ENCODE results near the gene JARID2. TPM values are rescaled to one million over a fixed set of nuclear protein-coding genes. Genes with fewer than 3 reads are reported as not detected.

Gene JARID2
- total and polyA plus RNA-seq, 9 of the 15 experiments (the other 6 are each of a cell fraction or from before 2014, with no cell fraction given): 5.0 to 29.0 (median 15.6) TPM

DNA sequence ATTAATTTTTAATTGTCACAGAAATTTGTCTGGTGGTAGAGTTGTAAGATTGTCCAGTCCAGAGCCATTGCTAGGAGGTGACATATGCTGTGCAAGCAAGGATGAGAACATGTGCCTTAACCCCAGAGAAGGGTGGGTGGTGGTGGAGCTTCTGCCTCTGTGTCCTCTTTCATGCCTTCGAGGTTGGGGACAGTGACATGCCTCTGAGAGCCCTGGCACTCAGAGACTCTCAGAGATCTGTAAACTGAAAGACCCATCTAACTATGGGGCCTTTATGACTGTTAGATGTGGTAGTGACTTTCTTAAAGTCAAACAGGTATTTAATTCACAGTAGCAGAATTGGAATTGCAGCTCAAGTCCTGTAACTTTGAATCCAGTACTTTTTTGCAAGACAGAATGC lies 132.4 kb downstream of the JARID2 start:
- BruUV-seq (replicated peaks): no TSS peak
- peaks cover 23% of the 10 kb centered on the region for H4K20me1 ChIP-seq (replicated peaks; ENCODE audit: control insufficient read depth, insufficient read depth, low read length)
- intact Hi-C loops (cut with micrococcal nuclease) (loop anchor here (5.0 kb wide), 1 partner anchor 36 kb away; no protein-coding TSS in a partner anchor), in situ Hi-C loops (cut with MboI) (no loop called here)
- peaks cover 0 to 22% of the 10 kb centered on the region in 2 experiments; a peak in 3 of 5 replicates for H3K4me1 ChIP-seq (replicated peaks in 1 of 2; ENCODE audit: control insufficient read depth in 2 of 2, insufficient read depth in 2 of 2, low read length in 2 of 2)
- WGBS (ENCODE audit: insufficient coverage, low coverage, missing lambda C conversion rate): 90% methylated on average over 1 of the region's 1 CpG
- H3K4me3 ChIP-seq: no peak overlapping the region
- no peak for DNase-seq (ENCODE audit: extremely low read depth in 1 of 4, low spot score in 3 of 4)
- H3K79me2 ChIP-seq (ENCODE audit: control insufficient read depth, insufficient read depth, low read length): peaks cover 93% of the 10 kb centered on the region
- no peak overlapping the region for H3K27ac ChIP-seq (ENCODE audit: extremely low read depth, low read depth, low read length)
- FAIRE-seq: no peak
- no peak for ATAC-seq
- POLR2A ChIA-PET: interaction anchor here (0.6 to 2.1 kb wide), 3 partner anchors 9 to 397 kb away, joined by 3 to 9 read pairs (median 5); no protein-coding TSS in a partner anchor
- TF ChIP-seq ATF6 (CRISPR knock-in tag; IDR thresholded peaks at IDR 0.05) (no peak), ZNF76 (CRISPR knock-in tag; IDR thresholded peaks at IDR 0.05; ENCODE audit: borderline replicate concordance) (no peak), RBM14 (IDR thresholded peaks at IDR 0.05; ENCODE audit: borderline replicate concordance, insufficient read depth, low read depth, low read length) (no peak), NEUROD1 (IDR thresholded peaks at IDR 0.05; ENCODE audit: borderline replicate concordance, low read depth, low read length, partially characterized antibody) (no peak), ZNF384 (IDR thresholded peaks at IDR 0.05; ENCODE audit: low read depth, low read length) (no peak), ZNF766 (CRISPR knock-in tag; conservative IDR thresholded peaks at IDR 0.05) (no peak), ZBTB7A (IDR thresholded peaks at IDR 0.05; ENCODE audit: borderline replicate concordance, control insufficient read depth, low read depth, low read length) (no peak), FOXA1 (IDR thresholded peaks at IDR 0.05; ENCODE audit: borderline replicate concordance) (no peak)
- TF ChIP-seq, protein P1, sequence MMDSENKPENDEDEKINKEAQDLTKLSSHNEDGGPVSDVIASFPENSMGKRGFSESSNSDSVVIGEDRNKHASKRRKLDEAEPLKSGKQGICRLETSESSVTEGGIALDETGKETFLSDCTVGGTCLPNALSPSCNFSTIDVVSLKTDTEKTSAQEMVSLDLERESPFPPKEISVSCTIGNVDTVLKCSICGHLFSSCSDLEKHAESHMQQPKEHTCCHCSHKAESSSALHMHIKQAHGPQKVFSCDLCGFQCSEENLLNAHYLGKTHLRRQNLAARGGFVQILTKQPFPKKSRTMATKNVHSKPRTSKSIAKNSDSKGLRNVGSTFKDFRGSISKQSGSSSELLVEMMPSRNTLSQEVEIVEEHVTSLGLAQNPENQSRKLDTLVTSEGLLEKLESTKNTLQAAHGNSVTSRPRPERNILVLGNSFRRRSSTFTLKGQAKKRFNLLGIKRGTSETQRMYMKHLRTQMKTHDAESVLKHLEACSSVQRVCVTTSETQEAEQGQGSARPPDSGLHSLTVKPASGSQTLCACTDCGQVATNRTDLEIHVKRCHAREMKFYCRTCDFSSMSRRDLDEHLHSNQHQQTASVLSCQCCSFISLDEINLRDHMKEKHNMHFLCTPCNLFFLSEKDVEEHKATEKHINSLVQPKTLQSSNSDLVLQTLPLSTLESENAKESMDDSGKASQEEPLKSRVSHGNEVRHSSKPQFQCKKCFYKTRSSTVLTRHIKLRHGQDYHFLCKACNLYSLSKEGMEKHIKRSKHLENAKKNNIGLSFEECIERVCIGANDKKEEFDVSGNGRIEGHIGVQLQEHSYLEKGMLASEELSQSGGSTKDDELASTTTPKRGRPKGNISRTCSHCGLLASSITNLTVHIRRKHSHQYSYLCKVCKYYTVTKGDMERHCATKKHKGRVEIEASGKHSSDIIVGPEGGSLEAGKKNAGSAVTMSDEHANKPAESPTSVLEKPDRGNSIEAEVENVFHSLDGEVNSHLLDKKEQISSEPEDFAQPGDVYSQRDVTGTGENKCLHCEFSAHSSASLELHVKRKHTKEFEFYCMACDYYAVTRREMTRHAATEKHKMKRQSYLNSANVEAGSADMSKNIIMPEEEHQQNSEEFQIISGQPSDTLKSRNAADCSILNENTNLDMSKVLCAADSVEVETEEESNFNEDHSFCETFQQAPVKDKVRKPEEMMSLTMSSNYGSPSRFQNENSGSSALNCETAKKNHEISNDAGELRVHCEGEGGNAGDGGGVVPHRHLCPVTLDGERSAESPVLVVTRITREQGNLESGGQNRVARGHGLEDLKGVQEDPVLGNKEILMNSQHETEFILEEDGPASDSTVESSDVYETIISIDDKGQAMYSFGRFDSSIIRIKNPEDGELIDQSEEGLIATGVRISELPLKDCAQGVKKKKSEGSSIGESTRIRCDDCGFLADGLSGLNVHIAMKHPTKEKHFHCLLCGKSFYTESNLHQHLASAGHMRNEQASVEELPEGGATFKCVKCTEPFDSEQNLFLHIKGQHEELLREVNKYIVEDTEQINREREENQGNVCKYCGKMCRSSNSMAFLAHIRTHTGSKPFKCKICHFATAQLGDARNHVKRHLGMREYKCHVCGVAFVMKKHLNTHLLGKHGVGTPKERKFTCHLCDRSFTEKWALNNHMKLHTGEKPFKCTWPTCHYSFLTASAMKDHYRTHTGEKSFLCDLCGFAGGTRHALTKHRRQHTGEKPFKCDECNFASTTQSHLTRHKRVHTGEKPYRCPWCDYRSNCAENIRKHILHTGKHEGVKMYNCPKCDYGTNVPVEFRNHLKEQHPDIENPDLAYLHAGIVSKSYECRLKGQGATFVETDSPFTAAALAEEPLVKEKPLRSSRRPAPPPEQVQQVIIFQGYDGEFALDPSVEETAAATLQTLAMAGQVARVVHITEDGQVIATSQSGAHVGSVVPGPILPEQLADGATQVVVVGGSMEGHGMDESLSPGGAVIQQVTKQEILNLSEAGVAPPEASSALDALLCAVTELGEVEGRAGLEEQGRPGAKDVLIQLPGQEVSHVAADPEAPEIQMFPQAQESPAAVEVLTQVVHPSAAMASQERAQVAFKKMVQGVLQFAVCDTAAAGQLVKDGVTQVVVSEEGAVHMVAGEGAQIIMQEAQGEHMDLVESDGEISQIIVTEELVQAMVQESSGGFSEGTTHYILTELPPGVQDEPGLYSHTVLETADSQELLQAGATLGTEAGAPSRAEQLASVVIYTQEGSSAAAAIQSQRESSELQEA (IDR thresholded peaks at IDR 0.05; ENCODE audit: low read depth): no peak
- no peak overlapping the region for H3K4me2 ChIP-seq (ENCODE audit: insufficient read depth, low read length)
- CTCF ChIA-PET (ENCODE audit: low intra/inter-chr PET ratio): no interaction called here
- H3K9me3 ChIP-seq (replicated peaks; ENCODE audit: control insufficient read depth, insufficient read depth, low read depth, low read length): no peaks in the 10 kb centered on the region
- H3K9ac ChIP-seq (ENCODE audit: insufficient read depth in 1 of 2, low read depth in 2 of 2, low read length in 2 of 2): no peak overlapping the region
- peaks cover 15% of the 10 kb centered on the region; the same call in 2 of the 3 replicates for H3K36me3 ChIP-seq (ENCODE audit: control insufficient read depth, insufficient read depth, low read length)
- H3K9me1 ChIP-seq (ENCODE audit: control insufficient read depth, insufficient read depth, low read length): no peaks in the 10 kb centered on the region
- H3K27me3 ChIP-seq (ENCODE audit: control insufficient read depth in 2 of 2, insufficient read depth in 2 of 2, low read length in 2 of 2): no peaks in the 10 kb centered on the region
- no peak overlapping the region for H2AFZ ChIP-seq (ENCODE audit: low read depth, low read length)

Measured in K562 (cell line).